GM21367 (cell line): ENCODE data around the gene CREBRF.
"Not testable (repeated sequence)": the region's sequence is repeated elsewhere in the genome, so short reads cannot be mapped to it uniquely, and the experiment has no call there.

ENCODE experiments used
- ATAC-seq: cut with Tn5 transposase; IDR thresholded peaks from one replicate; pipeline ENCODE4 v1.9.1; 2021; ENCODE audit not compliant: unreplicated experiment

The CREBRF gene

DNA sequence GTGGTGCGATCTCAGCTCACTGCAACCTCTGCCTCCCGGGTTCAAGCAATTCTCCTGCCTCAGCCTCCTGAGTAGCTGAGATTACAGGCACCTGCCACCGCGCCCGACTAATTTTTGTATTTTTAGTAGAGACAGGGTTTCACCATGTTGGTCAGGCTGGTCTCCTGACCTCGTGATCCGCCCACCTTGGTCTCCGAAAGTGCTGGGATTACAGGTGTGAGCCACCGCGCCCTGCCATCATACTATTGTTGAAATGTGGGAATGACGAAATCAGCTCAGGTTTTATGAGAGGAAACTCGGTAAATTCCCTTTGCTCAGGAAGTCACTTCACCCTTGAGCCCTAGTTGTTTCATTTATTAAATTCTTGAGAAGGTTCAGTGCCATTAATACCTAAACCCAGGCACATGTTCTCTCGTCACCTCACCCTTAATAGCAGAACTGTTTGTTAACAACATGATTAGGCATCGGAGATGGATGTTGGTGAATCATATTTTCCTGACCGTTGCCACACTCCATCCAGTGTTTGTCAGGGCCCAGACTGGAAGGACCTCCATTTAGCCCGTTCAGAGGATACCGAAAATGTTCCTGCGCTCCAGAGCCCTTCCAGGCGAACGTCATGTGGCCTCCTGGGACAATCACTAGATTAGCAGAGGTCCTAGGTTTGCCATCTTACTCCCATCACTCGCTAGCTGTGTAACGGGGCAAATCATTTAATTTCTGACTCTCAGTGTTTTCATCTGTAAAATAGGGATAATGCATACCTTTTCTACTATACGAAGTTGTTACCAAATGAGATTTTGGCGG, 20.0 kb upstream of the CREBRF start:
- ATAC-seq = peak; percentile 50

DNA sequence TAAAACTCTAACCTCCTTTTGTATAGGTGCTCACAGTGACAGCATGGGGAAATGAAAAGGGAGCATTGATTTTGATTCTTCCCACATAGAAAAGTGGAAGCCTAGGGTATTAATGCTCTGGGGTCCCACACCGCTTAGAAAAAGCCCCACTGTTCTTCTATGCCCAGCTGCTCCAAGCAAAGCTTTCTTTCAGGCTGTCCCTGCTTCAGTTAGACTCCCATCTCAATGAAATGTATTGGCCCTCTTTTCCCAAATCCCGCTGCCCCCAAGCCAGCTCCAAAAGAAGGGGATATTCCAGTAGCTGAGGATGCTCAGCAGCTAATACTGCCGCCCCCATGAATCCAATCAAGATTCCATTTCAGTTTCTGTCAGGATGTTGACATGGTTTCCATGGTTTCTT, 17.0 kb upstream of the CREBRF start:
- no peak for ATAC-seq

DNA sequence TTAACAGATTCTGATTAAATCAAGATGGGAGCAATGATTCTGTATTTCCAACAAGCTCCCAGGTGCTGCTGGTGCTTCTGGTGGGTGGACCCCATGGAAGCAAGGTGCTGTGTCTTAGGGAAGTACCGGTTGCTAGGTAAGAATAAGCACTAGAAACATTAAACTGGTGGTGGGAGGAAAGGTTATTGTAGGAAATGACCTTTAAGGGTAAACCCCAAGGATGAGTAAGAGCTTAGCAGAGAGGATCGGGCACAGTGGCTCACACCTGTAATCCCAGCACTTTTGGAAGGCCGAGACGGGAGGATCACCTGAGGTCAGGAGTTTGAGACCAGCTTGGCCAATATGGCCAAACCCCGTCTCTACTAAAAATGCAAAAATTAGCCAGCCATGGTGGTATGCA, 16.2 kb upstream of the CREBRF start:
- ATAC-seq = no peak

DNA sequence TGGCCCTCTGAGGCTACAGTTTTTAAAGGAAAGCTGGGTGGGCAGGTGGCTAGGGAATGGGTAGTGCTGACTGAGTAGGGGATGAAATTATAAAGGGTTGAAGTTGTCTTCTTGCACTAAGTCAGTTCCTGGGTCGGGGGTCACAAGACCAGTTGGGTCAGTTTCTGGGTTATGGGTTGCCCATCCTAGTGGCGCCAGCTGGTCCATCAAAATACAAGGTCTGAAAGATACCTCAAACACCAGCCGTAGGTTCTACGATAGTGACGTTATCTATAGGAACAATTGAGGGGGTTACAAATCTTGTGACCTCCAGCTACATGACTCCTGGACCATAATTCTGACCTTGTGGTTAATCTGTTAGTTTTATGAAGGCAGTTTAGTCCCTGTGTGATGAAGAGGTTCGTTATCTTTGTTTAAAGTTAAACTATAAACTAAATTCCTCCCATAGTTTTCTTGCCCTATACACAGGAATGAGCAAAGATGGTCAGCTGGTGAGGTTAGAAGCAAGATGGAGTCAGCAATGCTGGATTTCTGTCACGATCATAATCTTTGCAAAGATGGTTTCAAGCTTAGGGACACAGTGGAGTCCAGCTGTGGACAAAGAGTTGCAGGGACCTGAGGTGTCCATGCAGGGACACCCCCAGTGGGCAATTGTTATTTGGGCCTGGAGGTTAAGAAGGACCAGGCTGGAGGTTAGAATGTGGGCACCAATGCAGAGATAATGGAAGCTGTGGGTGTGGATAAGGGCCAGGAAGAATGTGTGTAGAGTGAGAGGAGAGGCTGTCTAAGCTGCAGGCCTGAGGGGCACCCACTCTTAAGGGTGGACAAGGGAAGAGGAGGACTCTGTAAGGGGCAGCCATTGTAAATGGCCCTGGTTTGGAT, 14.0 kb upstream of the CREBRF start:
- no peak for ATAC-seq

DNA sequence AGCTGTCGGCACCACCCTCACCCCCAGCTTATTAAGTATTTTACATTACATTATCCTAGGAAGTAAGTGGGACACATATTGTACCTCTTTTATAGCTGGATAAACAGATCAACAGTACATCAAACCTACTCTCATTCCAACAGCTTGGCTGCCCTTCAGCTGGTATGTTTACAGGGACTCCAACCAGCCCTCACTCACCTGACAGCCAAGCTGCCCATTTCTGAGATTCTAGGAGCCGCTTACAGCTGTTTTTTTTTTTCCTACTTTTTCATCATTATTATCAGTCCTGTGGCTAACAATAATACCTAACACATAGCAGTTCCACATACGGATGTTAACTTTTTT, 13.4 kb upstream of the CREBRF start:
- ATAC-seq = no peak

DNA sequence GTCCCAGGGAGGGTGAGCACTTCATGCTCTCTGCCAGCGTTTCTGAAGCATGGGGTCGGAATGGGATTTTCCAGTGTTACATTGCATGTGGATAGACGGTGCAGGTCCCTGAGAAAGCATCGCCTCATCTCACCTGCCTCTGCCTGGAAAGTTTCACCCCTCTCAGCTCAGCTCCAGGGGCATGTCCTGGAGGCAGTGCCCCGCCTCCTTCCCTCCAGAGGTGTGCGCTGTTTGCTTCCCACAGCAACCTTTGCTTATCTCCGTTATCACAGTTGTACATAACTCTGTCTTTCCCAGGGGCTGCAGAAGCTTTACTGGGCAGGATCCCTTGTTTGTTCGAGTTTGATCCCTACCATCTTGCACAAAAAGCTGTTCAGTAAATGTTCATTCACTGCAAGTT, 10.7 kb upstream of the CREBRF start:
- ATAC-seq = no peak

DNA sequence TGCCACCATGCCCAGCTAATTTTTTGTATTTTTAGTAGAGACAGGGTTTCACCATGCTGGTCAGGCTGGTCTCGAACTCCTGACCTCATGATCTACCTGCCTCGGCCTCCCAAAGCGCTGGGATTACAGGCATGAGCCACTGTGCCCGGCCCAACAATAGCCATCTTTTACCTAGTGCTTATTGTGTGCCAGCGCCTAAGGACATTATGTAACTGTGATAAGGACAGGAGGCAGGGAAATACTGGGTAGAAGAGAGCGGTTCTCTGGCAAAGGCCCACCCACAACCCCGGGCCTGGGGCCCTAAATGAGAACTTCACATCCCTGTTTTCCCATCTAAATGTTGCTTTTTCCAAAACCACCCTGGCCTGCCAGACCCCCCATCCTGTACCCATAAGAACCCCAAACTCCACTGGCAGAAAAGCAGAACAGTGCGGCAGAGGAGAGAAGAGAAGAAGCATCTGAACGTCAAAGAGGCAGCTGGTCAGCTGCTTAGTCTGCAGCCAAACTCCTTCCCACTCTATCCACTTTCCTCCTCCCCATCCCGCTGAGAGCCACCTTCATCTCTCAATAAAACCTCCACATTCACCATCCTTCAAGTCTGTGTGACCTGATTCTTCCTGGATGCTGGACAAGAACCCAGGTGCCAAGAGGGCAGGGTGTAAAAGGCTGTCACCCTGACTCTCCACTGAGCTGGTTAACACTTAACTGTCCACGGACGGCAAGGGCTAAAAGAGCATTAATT, 8.9 kb upstream of the CREBRF start:
- ATAC-seq = not testable (repeated sequence)

DNA sequence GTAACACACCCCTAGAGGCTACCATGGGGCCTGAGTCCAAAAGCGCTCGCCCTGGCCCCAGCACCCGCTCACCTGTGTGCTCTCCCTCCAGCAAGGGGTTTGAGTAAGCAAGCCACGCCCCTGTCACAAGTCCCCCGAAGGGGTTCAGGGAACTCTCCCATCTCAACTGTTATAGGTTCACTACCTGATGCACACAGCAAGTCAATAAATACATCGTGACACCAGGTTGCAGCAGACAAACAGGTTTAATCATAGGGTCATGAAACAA, 8.4 kb upstream of the CREBRF start:
- no peak for ATAC-seq

DNA sequence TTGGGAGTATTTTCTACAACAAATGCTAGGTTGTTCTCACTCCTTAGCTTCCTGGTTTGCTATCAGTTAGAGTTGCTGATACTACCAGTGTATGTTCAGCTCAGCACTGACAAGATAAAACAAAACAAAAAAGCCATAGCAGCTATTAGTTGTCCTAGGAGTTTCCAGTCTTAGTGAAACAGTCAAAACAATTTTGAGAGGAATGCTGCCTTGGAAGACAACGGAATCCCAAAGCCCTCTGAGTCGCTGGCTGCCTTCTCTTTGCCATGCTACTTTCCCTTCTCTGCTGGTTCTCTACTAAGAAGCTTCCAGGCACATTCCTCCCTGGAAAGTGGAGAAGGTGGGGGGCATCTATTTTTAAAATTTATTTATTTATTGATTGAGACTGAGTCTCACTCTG, 5.4 kb upstream of the CREBRF start:
- ATAC-seq = no peak

DNA sequence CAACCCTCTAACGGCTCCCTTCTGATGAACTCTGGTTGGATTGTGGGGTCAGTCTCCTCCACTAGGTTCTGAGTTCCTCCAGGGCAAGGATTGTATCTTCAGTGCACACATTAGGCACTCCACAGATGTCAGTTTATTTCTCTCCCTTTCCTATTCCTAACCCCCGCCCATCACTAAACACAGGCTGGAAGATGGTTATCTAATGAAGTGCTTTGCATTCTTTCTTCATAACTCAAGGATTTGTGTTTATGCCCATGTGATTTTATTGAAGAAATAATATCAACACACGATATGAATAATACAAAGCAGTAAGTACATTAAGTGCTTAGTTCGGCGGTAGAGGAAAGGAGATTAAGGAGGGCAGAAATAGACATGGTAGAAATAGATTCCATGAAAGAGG, 4.4 kb upstream of the CREBRF start:
- no peak for ATAC-seq

DNA sequence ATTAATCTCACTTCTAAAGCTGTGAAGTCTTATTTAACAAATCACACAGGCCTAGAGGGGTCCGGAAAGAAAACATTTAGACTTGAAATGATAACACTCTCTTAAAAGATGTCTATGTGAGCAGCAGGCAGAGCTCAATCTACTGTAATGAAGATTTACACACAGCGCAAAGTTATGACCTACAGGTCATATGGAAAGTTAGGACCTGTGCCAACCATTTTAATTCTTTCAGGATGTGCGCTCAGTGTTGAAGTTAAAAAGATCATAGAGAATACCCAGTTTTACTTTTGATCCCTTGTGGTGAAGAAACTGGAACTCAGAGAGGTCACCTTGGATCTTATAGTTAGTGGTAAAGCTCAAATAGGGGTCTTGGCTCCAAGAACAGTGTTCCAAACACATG, 3.1 kb upstream of the CREBRF start:
- no peak for ATAC-seq

DNA sequence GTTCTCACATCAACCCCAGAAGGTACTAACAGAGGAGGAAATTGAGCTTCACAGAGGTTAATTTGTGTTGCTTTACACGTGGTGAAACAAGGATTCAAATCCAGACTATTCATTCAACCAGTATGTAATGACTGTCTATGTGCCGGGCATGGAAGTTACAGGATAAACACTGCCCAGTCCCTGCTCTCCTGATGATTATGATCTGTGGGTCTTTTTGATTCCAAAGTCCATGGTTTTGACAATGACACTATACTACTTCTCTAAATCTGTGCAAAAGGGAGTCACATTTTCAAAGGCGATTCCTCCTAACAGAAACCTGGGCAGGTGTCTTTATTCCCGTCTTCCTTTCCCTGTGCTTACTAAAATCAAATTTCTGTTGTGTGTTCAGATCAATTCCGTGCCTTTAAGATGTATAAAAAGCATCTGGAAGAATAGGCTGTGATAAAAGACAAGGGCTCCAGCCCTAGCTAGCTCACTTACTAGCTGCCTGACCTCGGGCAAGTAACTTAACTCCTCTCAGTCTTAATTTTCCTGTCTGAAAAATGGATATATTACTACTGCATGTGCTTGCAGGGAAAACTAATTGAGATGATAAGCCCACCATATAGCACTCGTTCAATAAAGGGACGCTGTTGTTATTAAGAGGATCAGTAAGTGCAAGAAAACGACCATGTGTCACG, 970 bp upstream of the CREBRF start:
- ATAC-seq = no peak

DNA sequence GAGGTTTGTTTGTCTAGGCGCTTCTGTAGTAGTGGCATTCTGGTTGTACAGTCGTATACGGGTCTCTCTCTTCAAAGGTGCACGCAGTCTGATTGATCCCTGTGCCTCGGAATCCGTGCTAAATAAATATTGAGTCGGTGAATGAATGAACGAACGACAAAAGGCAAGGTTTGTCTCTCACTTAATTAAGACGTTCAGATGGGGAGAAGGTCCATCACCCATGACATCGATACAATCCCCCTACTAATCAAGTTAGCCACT, 500 bp upstream of the CREBRF start:
- ATAC-seq = no peak

DNA sequence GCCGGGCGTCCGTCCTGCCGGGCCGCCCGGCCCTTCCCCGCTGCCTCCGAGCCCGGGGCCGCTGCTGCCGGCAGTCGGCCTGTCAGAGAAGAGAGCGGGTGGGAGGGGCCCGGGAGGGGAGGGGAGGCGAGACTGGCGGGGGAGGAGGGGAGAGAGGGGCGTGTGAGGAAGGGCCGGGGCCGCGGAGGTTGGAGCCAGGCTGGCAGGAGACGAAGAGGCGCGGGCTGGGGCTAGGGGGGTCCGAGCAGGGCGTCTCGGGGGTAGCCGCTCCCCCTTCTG, 570 bp downstream of the CREBRF start:
- ATAC-seq = peak; percentile 16

DNA sequence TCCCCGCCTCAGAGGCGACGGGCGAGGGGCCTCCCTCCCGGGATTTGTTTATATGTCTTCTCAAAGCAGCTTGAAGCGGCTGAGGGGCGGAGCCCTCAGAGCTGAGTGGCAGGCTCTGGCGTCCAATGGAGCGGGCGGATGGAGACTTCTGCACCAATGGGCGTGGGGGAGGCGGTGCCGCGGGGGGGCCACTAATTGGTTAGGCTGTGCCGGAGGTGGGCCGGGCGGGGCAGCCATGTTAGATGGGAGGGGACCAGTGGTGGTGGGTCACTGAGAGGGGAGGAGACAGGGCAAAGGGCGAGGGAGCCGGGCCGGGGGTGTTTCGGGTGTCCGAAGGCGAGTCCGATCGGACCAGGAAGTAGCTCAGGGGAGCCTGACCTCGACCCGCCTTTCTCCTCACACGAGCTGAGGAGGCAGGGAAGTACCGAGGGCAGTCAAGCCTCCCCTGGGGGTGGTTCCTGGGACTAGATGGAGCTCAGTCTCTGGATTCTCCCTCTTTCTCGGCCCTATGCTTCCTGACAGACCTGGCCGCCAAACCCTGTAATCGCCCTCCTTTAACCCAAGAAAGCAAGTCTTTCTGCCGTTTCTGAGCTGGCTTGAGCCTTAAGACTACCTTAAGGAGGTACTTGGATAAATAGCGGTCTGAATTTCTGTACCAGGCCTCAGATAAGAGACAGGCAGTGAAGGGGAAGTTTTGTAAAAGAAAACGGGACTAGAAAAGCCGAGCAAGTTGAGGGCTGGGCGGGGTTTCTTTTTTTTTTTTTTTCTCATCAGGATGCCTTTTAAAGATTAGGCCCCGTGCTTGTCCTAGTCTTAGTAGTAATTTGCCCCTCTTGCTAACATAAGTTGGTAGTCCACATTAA, 1.1 kb downstream of the CREBRF start:
- ATAC-seq = peak; percentile 75

DNA sequence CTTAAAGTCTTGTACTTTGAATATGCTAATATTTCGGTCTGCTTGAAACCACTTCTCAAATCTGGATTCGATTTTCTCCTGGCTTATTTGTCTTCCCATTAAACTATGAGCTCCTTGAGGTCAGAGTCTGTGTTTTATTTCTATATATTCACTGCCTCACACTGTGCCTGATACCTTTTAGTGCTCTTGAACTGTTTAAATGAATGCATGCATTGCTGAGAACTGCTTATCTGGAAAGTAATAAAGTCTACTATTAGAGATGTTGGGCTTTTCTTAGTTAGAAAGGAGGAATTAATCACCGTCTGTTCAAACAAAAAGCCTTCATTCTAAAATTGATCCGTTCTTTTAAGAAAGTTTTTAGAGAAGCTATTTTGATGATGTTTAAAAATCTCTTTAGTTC, 6.0 kb downstream of the CREBRF start:
- ATAC-seq = no peak

DNA sequence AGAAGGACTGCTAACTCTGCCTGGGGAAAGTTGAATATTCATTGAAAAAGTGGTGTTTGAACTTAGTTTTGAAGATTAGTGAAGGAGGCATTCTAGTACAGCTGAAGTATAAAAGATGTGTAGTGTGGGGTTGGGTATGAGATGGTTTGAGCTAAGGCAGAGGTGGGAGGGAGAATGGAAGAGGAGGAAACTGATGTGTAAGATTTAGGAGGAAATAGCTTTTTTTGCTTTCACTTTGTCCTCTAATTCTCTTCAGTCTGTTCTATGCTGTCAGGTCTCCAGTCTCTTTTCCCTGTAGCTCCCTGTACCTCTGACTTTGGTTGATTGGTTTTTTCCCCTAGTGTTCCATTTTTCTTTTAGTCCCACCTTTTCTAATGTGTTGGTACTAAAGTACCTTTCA, 9.0 kb downstream of the CREBRF start:
- ATAC-seq = no peak

DNA sequence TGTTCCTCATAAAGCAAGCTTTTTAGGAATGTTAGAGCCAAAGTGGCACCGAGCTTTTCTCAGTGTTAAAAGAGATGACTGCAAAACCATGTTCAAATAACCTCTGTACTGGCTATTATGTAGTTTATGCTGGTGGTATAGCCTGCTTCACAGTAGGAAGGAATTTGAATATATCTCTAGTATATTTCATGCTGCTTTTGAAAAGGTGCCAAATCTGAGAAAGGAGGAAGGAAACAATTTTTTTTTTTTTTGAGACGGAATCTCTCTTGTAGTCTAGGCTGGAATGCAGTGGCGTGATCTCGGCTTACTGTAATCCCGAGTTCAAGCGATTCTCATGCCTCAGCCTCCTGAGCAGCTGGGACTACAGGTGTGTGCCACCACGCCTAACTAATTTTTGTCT, 13.5 kb downstream of the CREBRF start:
- ATAC-seq = no peak

DNA sequence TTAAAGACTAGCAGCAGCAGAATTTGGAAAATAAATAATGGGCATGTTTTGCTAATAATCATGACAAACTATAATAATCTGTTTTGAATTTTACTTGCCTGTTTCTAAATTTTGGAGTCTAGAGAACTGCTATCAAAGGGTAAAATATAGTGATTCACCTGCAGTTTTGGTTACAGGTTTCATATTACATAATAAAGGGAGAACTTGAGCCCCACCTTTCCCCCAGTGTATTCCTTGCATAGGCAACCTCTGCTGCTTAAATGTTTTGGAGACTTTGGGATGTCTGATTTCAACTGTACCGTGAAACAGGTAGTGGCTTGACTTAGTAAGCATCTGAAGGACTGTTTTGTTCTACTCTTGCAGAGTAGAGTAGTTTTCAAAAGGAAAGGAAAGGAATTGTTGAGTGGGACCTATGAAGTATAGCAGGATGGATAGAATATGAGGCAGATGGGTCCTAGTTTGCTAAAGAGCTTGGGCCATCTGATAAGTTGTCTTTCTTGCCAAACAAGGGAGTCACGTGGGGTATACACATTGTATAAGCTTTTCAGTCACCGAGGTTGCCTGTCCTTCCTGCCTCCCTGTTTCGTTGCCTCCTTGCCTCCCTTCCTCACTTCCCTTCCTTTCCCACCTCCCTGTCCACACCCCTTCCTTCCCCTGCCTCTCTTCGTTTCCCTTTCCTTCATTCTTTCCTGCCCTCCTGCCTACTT, 19.1 kb downstream of the CREBRF start:
- no peak for ATAC-seq

DNA sequence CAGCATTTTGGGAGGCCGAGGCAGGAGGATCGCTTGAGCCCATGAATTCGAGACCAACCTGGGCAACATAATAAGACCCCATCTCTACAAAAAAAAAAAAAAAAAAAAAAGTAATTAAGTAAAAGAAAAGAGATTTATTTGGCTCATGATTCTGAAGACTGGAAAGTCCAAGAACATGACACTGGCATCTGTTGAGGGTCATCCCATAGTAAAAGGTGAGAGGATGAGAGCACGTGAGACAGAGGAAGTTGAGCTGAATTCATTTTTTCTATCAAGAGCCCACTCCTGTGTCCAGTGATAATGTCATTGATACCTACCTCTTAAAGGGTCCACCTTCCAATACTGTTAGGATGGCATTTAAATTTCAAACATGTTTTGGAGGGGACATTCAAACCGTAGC, 19.8 kb downstream of the CREBRF start:
- no peak for ATAC-seq
